Trophoblast cell (in vitro differentiated cells and primary cell): ENCODE data around the gene CHMP6.

Source experiments
- DNase-seq, 2 donors: peaks; one replicate each; pipeline ENCODE4 v3.0.0-alpha.2; 2016
- H2AFZ ChIP-seq: 2 replicates; pipeline ENCODE4 v1.6.1; 2013; ENCODE audit warnings: low read length, moderate library complexity, mild to moderate bottlenecking; ENCODE audit not compliant: insufficient read depth, poor library complexity
- H2AK5ac ChIP-seq: 2 replicates; pipeline ENCODE4 v1.6.1; 2013; ENCODE audit warnings: mild to moderate bottlenecking, low read length
- H2BK120ac ChIP-seq: 2 replicates; pipeline ENCODE4 v1.6.1; 2013; ENCODE audit warnings: low read length, mild to moderate bottlenecking, moderate library complexity; ENCODE audit not compliant: insufficient read depth, poor library complexity
- H2BK12ac ChIP-seq: 2 replicates; pipeline ENCODE4 v1.6.1; 2013; ENCODE audit warnings: mild to moderate bottlenecking, low read length, moderate library complexity
- H2BK5ac ChIP-seq: 2 replicates; pipeline ENCODE4 v1.6.1; 2013; ENCODE audit warnings: low read length, low read depth, moderate library complexity, mild to moderate bottlenecking; ENCODE audit not compliant: poor library complexity
- H3K14ac ChIP-seq: 2 replicates; pipeline ENCODE4 v1.6.1; 2013; ENCODE audit warnings: mild to moderate bottlenecking, low read length
- H3K18ac ChIP-seq: 2 replicates; pipeline ENCODE4 v1.6.1; 2013; ENCODE audit warnings: mild to moderate bottlenecking, low read length
- H3K23ac ChIP-seq: 2 replicates; pipeline ENCODE4 v1.6.1; 2013; ENCODE audit warnings: low read length
- H3K27ac ChIP-seq: 2 replicates; pipeline ENCODE4 v1.5.1; 2013; ENCODE audit warnings: low read depth, mild to moderate bottlenecking, inconsistent platforms, low read length, moderate library complexity
- H3K27me3 ChIP-seq: 2 replicates; pipeline ENCODE4 v1.6.1; 2013; ENCODE audit warnings: inconsistent platforms, mild to moderate bottlenecking, low read length, moderate library complexity; ENCODE audit not compliant: insufficient read depth
- H3K36me3 ChIP-seq, 2 experiments: 1 replicate in 1 of 2; 2 replicates in 1 of 2; pipeline ENCODE4 v1.6.1; 2013; ENCODE audit warnings: low read length in 2 of 2, mild to moderate bottlenecking in 2 of 2, moderate library complexity in 1 of 2; ENCODE audit not compliant: insufficient read depth in 2 of 2, control insufficient read depth in 1 of 2
- H3K4ac ChIP-seq: 2 replicates; pipeline ENCODE4 v1.6.1; 2013; ENCODE audit warnings: low read depth, mild to moderate bottlenecking, low read length, moderate library complexity
- H3K4me1 ChIP-seq, 2 experiments: 1 replicate in 1 of 2; 2 replicates in 1 of 2; pipeline ENCODE4 v1.6.1; 2013; ENCODE audit warnings: low read length in 2 of 2, mild to moderate bottlenecking in 2 of 2, moderate library complexity in 1 of 2; ENCODE audit not compliant: insufficient read depth in 2 of 2, control insufficient read depth in 1 of 2
- H3K4me2 ChIP-seq: 2 replicates; pipeline ENCODE4 v1.6.1; 2013; ENCODE audit warnings: inconsistent platforms, mild to moderate bottlenecking, low read length, moderate library complexity
- H3K4me3 ChIP-seq: 2 replicates; pipeline ENCODE4 v1.5.1; 2013; ENCODE audit warnings: mild to moderate bottlenecking, low read depth, low read length, inconsistent platforms
- H3K79me1 ChIP-seq: one replicate; pipeline ENCODE4 v1.6.1; 2013; ENCODE audit warnings: low read length
- H3K79me2 ChIP-seq: 2 replicates; pipeline ENCODE4 v1.6.1; 2013; ENCODE audit warnings: low read length, mild to moderate bottlenecking; ENCODE audit not compliant: control insufficient read depth, insufficient read depth, poor library complexity
- H3K9ac ChIP-seq: 2 replicates; pipeline ENCODE4 v1.6.1; 2013; ENCODE audit warnings: mild to moderate bottlenecking, low read length
- H3K9me3 ChIP-seq: 2 replicates; pipeline ENCODE4 v1.6.1; 2013; ENCODE audit warnings: low read depth, mild to moderate bottlenecking, control low read depth, inconsistent platforms, low read length; ENCODE audit not compliant: insufficient read depth
- H4K12ac ChIP-seq: 2 replicates; pipeline ENCODE4 v1.6.1; 2013; ENCODE audit warnings: low read depth, mild to moderate bottlenecking, low read length, moderate library complexity
- H4K8ac ChIP-seq: 2 replicates; pipeline ENCODE4 v1.6.1; 2013; ENCODE audit warnings: low read depth, mild to moderate bottlenecking, low read length, moderate library complexity
- H4K91ac ChIP-seq: one replicate; pipeline ENCODE4 v1.6.1; 2013; ENCODE audit warnings: low read depth, mild to moderate bottlenecking, low read length, moderate library complexity
- WGBS: extraction: QIAGEN DNeasy Blood & Tissue Kit; methylation state at CpG from one replicate; pipeline ENCODE4 v1.1.7; 2013; ENCODE audit warnings: missing lambda C conversion rate; ENCODE audit not compliant: insufficient read length, insufficient coverage; ENCODE audit errors: extremely low coverage; 5-methylcytosine and 5-hydroxymethylcytosine counted together

The CHMP6 gene

DNA sequence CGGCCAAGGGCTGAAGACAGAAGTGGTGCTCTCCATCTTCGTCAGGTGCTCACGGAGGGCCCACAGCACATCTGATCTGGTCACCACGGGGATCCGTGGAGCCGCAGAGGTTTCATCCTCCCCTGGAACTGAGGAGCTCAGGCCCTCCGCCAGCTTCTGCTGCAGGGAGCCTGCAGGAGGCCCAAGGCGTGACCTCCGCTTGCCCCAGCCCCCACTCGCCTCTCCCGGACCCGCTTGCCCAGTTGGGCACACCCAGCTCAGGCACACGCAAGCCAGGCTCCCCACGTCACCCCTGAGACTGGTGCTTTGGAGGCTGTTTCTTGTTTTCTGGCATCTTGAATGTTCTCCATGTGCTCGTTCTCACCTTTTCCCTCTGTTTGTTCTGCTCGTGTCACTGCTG lies 39.4 kb upstream of the CHMP6 start:
- no peak overlapping the region for H2AK5ac ChIP-seq
- DNase-seq: no peak
- no peak overlapping the region for H2BK12ac ChIP-seq
- H3K4me2 ChIP-seq: no peak overlapping the region
- H2BK5ac ChIP-seq: no peak overlapping the region
- H3K23ac ChIP-seq: peak overlapping the region; percentile 31
- no peak overlapping the region for H3K9ac ChIP-seq
- peaks cover 21 to 33% of the 10 kb centered on the region in 2 experiments for H3K36me3 ChIP-seq
- no peak overlapping the region for H4K12ac ChIP-seq
- H3K4me3 ChIP-seq: no peak overlapping the region
- H3K27ac ChIP-seq: no peak overlapping the region
- no peak overlapping the region for H2AFZ ChIP-seq
- H4K8ac ChIP-seq: no peak overlapping the region
- H3K18ac ChIP-seq: no peak overlapping the region
- H4K91ac ChIP-seq: no peak overlapping the region
- no peaks in the 10 kb centered on the region for H3K79me1 ChIP-seq
- WGBS: no CpG with 5 or more reads among the region's 16 CpGs
- H3K4ac ChIP-seq: no peak overlapping the region
- no peaks in the 10 kb centered on the region for H3K27me3 ChIP-seq
- no peaks in the 10 kb centered on the region for H3K4me1 ChIP-seq
- peaks cover 4% of the 10 kb centered on the region for H3K9me3 ChIP-seq
- no peak overlapping the region for H3K14ac ChIP-seq
- H3K79me2 ChIP-seq: no peaks in the 10 kb centered on the region
- no peak overlapping the region for H2BK120ac ChIP-seq

DNA sequence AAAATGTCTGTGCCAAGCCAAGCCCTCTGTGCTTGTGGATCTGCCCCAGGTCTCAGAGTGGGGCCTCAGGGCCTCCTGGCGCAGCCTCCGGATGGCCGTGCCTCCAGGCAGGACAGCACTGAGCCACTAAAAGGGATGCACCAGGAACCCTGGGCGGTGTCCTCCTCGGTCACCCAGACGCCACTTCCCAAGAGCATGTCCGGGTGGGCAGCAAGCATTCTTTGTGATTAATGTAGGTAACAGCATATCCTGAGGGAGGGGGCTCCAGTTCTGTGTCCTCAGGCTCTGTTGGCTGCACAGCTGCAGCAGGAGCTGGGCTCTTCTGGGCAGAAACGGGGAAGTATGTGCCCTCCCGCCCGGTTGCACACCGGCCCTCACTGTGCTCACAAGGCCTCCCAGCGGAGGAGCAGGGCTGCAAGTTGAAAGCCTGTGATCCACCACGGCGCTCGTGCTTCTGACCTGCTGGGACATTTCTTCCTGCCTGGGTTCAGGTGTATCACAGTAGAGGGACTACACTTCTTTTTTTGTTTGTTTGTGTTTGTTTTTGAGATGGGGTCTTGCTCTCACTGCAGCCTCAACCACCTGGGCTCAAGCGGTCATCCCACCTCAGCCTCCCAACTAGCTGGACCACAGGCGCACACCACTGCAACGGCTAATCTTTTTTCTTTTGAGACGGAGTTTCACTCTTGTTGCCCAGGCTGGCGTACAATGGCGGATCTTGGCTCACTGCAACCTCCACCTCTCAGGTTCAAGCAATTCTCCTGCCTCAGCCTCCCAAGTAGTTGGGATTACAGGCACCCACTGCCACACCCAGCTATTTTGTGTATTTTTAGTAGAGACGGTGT lies 37.9 kb upstream of the CHMP6 start:
- Histone ChIP-seq H3K18ac (no peak overlapping the region), H2BK120ac (no peak overlapping the region), H2BK12ac (no peak overlapping the region), H3K4me1 (no peaks in the 10 kb centered on the region), H3K36me3 (peaks cover 21 to 23% of the 10 kb centered on the region in 2 experiments), H4K12ac (no peak overlapping the region), H3K79me2 (no peaks in the 10 kb centered on the region), H2AFZ (no peak overlapping the region), H3K4ac (no peak overlapping the region), H4K91ac (no peak overlapping the region), H3K27me3 (no peaks in the 10 kb centered on the region), H2BK5ac (no peak overlapping the region), H3K9me3 (peaks cover 4% of the 10 kb centered on the region), H3K4me2 (no peak overlapping the region), H3K9ac (no peak overlapping the region), H3K4me3 (peak overlapping the region; percentile 10), H3K27ac (no peak overlapping the region), H2AK5ac (no peak overlapping the region), H4K8ac (no peak overlapping the region), H3K23ac (no peak overlapping the region), H3K14ac (no peak overlapping the region), H3K79me1 (no peaks in the 10 kb centered on the region)
- DNase-seq: no peak
- WGBS: no CpG with 5 or more reads among the region's 22 CpGs

DNA sequence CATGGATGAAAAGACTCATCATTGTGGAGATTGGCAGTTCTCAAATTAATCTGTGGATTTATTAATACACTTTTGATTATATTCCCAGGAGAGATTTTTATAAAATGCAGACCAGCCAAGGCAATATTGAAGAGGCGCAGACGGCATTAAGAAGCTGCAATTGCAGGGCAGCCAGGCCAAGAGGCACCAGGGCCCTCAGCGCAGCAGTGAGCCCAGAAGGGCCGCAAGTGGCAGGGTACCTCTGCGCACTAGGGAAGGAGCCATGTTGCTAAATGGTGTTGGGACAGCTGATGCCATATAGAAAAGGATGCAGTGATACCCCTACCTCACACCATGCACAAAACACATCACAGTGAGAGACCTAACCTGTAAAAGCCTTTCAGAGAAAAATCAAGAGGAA lies 36.6 kb upstream of the CHMP6 start:
- H2BK5ac ChIP-seq: no peak overlapping the region
- H3K4me3 ChIP-seq: no peak overlapping the region
- no peak overlapping the region for H3K14ac ChIP-seq
- H3K27ac ChIP-seq: no peak overlapping the region
- no peaks in the 10 kb centered on the region for H3K27me3 ChIP-seq
- no peak overlapping the region for H2BK12ac ChIP-seq
- H4K8ac ChIP-seq: no peak overlapping the region
- H3K36me3 ChIP-seq: peaks cover 12 to 16% of the 10 kb centered on the region in 2 experiments
- H3K79me2 ChIP-seq: no peaks in the 10 kb centered on the region
- H4K12ac ChIP-seq: no peak overlapping the region
- no peak overlapping the region for H3K23ac ChIP-seq
- no peak overlapping the region for H2AFZ ChIP-seq
- no peak overlapping the region for H2AK5ac ChIP-seq
- no peak overlapping the region for H2BK120ac ChIP-seq
- no peak overlapping the region for H3K9ac ChIP-seq
- H3K9me3 ChIP-seq: peaks cover 2% of the 10 kb centered on the region
- no peak overlapping the region for H3K4me2 ChIP-seq
- H3K4me1 ChIP-seq: peaks cover 4% of the 10 kb centered on the region in 2 experiments
- H3K18ac ChIP-seq: no peak overlapping the region
- DNase-seq: no peak
- H4K91ac ChIP-seq: no peak overlapping the region
- H3K4ac ChIP-seq: no peak overlapping the region
- peaks cover 5% of the 10 kb centered on the region for H3K79me1 ChIP-seq
- no CpG with 5 or more reads among the region's 5 CpGs for WGBS

DNA sequence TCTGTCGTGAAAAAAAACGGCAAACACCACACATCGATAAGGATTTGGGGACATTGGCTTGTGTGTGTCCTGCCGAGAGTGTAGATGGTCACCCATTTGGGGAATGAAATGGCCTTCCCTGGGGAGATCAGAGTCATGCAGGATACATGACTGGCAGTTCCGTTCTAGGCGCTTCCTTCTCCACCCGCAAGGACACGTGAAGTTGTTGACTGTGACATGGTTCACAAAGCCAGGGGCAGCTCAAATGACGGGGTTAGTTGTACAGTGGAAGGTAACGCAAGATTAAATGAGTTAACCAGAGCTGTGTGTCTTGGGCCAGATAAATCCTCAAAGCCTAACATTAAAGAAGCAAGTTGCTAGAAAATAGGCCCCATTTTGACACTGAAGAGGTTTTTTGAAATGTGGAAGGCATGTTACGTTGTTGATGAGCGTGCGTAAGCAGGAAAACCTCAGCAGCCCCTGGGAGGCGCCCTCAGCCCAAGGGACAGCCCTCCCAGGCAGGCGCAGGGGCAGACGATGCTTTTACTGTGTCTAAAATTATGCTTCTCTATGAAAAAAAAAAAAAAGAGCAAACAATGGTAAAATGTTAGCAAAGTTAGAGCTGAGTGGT lies 35.9 kb upstream of the CHMP6 start:
- Histone ChIP-seq H3K9me3 (peaks cover 2% of the 10 kb centered on the region), H3K4me2 (no peak overlapping the region), H2BK12ac (no peak overlapping the region), H3K4me3 (no peak overlapping the region), H3K23ac (no peak overlapping the region), H3K18ac (no peak overlapping the region), H3K79me2 (peaks cover 1% of the 10 kb centered on the region), H4K91ac (no peak overlapping the region), H3K27ac (no peak overlapping the region), H3K36me3 (peaks cover 11 to 16% of the 10 kb centered on the region in 2 experiments), H2AFZ (no peak overlapping the region), H2AK5ac (no peak overlapping the region), H3K4ac (no peak overlapping the region), H4K12ac (no peak overlapping the region), H2BK120ac (no peak overlapping the region), H3K4me1 (peaks cover 5 to 9% of the 10 kb centered on the region in 2 experiments), H3K14ac (no peak overlapping the region), H3K9ac (no peak overlapping the region), H3K79me1 (peaks cover 9% of the 10 kb centered on the region), H3K27me3 (no peaks in the 10 kb centered on the region), H2BK5ac (no peak overlapping the region), H4K8ac (no peak overlapping the region)
- no CpG with 5 or more reads among the region's 16 CpGs for WGBS
- DNase-seq: no peak
